HepG2 (cell line): ENCODE measurements around the gene TMEM229B. TPM values are rescaled to one million over a fixed set of nuclear protein-coding genes. Genes with fewer than 3 reads are reported as not detected.

ENCODE experiments used
- ATAC-seq: fragments of 200-7000 bp; cut with Tn5 transposase; 3 replicates; pipeline ENCODE4 v1.9.1; 2020; ENCODE audit warnings: mild to moderate bottlenecking, moderate library complexity
- BruUV-seq: library from RNA; stranded (reverse); fragments of 400-500 nt; replicated peaks from 2 replicates; lab custom pipeline; 2021; lab: Mats Ljungman, UMichigan
- CTCF ChIA-PET: fragments of 300-600 bp; formaldehyde crosslinking; extraction: SDS; loops from one replicate; lab custom pipeline; 2021; ENCODE audit warnings: low total read pairs, inconsistent platforms, low intra/inter-chr PET ratio; lab: Yijun Ruan, JAX
- POLR2A ChIA-PET: fragments of 350-600 bp; sonication (Branson Sonifier 250); formaldehyde crosslinking; loops from one replicate; lab custom pipeline; 2020; ENCODE audit warnings: antibody characterized with exemption, inconsistent platforms; lab: Yijun Ruan, JAX
- DNase-seq: peaks from one replicate; pipeline ENCODE4 v3.0.0-alpha.2; 2015; ENCODE audit warnings: low spot score
- FAIRE-seq: peaks from 3 replicates; lab custom pipeline; 2011; peaks lifted over from hg19 to GRCh38; lab: Jason Lieb, UNC
- H2AFZ ChIP-seq: one replicate; pipeline ENCODE4 v1.6.1; 2011; ENCODE audit warnings: low read length, inconsistent platforms
- H3K27ac ChIP-seq: fragments of 300-600 bp; 3 replicates; pipeline ENCODE4 v1.8.0; 2011; ENCODE audit warnings: mixed run types, mild to moderate bottlenecking, mixed read lengths, low read length, inconsistent platforms; ENCODE audit not compliant: insufficient read depth; ENCODE audit errors: extremely low read length
- H3K27me3 ChIP-seq, 2 experiments: fragments of 200-600 bp in 1 of 2; 2 replicates in 1 of 2; 3 replicates in 1 of 2; pipeline versions ENCODE4 v1.6.0 to v1.8.0; 2011; ENCODE audit warnings: low read length in 2 of 2, mild to moderate bottlenecking in 2 of 2, moderate library complexity in 2 of 2, inconsistent platforms in 1 of 2; ENCODE audit not compliant: insufficient read depth in 2 of 2, control insufficient read depth in 1 of 2
- H3K36me3 ChIP-seq, 2 experiments: fragments of 200-600 bp in 1 of 2; replicated peaks in 1 of 2; 2 replicates in 1 of 2; 3 replicates in 1 of 2; pipeline versions ENCODE4 v1.5.1 to v1.8.0; 2011; ENCODE audit warnings: low read length in 2 of 2, inconsistent platforms in 1 of 2; ENCODE audit not compliant: insufficient read depth in 2 of 2, control insufficient read depth in 1 of 2
- H3K4me1 ChIP-seq: 2 replicates; pipeline ENCODE4 v1.5.1; 2012; ENCODE audit warnings: low read length, inconsistent platforms; ENCODE audit not compliant: insufficient read depth
- H3K4me2 ChIP-seq: 2 replicates; pipeline ENCODE4 v1.6.0; 2011; ENCODE audit warnings: low read depth, low read length, inconsistent platforms
- H3K4me3 ChIP-seq, 3 experiments: fragments of 200-600 bp in 1 of 3; sonication (generic), shearing (Covaris generic) in 1 of 3; replicated peaks in 1 of 3; 2 replicates each; pipeline ENCODE4 v1.5.1; 2011 to 2016; ENCODE audit warnings: low read length in 3 of 3, inconsistent platforms in 2 of 3, low read depth in 2 of 3, mild to moderate bottlenecking in 2 of 3, control low read depth in 1 of 3, mixed read lengths in 1 of 3; ENCODE audit not compliant: insufficient read depth in 1 of 3
- H3K79me2 ChIP-seq: one replicate; pipeline ENCODE4 v1.6.1; 2011; ENCODE audit warnings: low read length, inconsistent platforms; ENCODE audit not compliant: insufficient read depth
- H3K9ac ChIP-seq: 2 replicates; pipeline ENCODE4 v1.6.0; 2011; ENCODE audit warnings: mild to moderate bottlenecking, low read depth, low read length, inconsistent platforms; ENCODE audit not compliant: insufficient read depth
- H3K9me3 ChIP-seq: 2 replicates; pipeline ENCODE4 v1.5.1; 2012; ENCODE audit warnings: mild to moderate bottlenecking, low read length
- H4K20me1 ChIP-seq: 2 replicates; pipeline ENCODE4 v1.6.0; 2011; ENCODE audit warnings: inconsistent platforms, mild to moderate bottlenecking, low read length, moderate library complexity; ENCODE audit not compliant: insufficient read depth
- CEBPG ChIP-seq: IDR thresholded peaks from 2 replicates; pipeline ENCODE4 v1.6.1; 2016
- CREB1 ChIP-seq, 2 experiments: fragments of 450-650 bp in 1 of 2; IDR thresholded peaks; 2 replicates each; pipeline ENCODE4 v1.6.1; 2016 to 2017; ENCODE audit warnings: control low read depth in 1 of 2, mild to moderate bottlenecking in 1 of 2, missing compliant biosample characterization in 1 of 2, missing genetic modification characterization in 1 of 2
- ELF3 ChIP-seq: IDR thresholded peaks from 2 replicates; pipeline ENCODE4 v1.6.1; 2016; ENCODE audit warnings: missing genetic modification reagents, missing compliant biosample characterization
- LRRFIP1 ChIP-seq: sonication (generic); formaldehyde crosslinking; conservative IDR thresholded peaks from 2 replicates; pipeline ENCODE4 v1.4.0; 2020; ENCODE audit warnings: missing genetic modification reagents
- MED1 ChIP-seq: sonication (generic); formaldehyde crosslinking; IDR thresholded peaks from 2 replicates; pipeline ENCODE4 v1.4.0; 2020; ENCODE audit warnings: missing genetic modification reagents
- NCOA1 ChIP-seq: sonication (generic); formaldehyde crosslinking; IDR thresholded peaks from 2 replicates; pipeline ENCODE4 v1.9.0; 2021; ENCODE audit warnings: missing genetic modification reagents
- RFX1 ChIP-seq: fragments of 450-650 bp; IDR thresholded peaks from 2 replicates; pipeline ENCODE4 v1.6.1; 2017
- SNAPC2 ChIP-seq: sonication (generic); formaldehyde crosslinking; IDR thresholded peaks from 2 replicates; pipeline ENCODE4 v1.8.1; 2022; ENCODE audit warnings: mild to moderate bottlenecking, missing genetic modification reagents
- ZBTB42 ChIP-seq: sonication (generic); formaldehyde crosslinking; IDR thresholded peaks from 2 replicates; pipeline ENCODE4 v1.5.0; 2020; ENCODE audit warnings: mild to moderate bottlenecking, missing genetic modification reagents
- ZNF263 ChIP-seq: sonication (generic); formaldehyde crosslinking; IDR thresholded peaks from 2 replicates; pipeline ENCODE4 v1.4.0; 2020; ENCODE audit warnings: missing genetic modification reagents
- ZNF616 ChIP-seq: sonication (generic); formaldehyde crosslinking; IDR thresholded peaks from 2 replicates; pipeline ENCODE4 v1.5.0; 2020; ENCODE audit warnings: low read depth, mild to moderate bottlenecking, missing genetic modification reagents
- ZNF619 ChIP-seq: sonication (generic); formaldehyde crosslinking; IDR thresholded peaks from 2 replicates; pipeline ENCODE4 v1.4.0; 2020; ENCODE audit warnings: mild to moderate bottlenecking, missing genetic modification reagents
- ZNF660 ChIP-seq: sonication (generic); formaldehyde crosslinking; IDR thresholded peaks from 2 replicates; pipeline ENCODE4 v1.5.1; 2020; ENCODE audit warnings: mild to moderate bottlenecking, low read depth, missing genetic modification reagents, borderline replicate concordance
- WGBS: methylation state at CpG from one replicate; pipeline ENCODE4 v1.1.6; 2017; ENCODE audit warnings: low lambda C conversion rate; 5-methylcytosine and 5-hydroxymethylcytosine counted together
- in situ Hi-C: cut with HindIII; loops from 2 replicates; pipeline ENCODE4 v1.10.0; 2017; ENCODE audit warnings: low pct_unique_long_range_greater_than_20kb; ENCODE audit not compliant: extremely low pct_ligation_motif_present
- intact Hi-C: fragments of 100-400 bp; cut with micrococcal nuclease; formaldehyde crosslinking; loops from one replicate; pipeline ENCODE4 v1.10.0; 2022; ENCODE audit not compliant: unreplicated experiment
- polyA plus RNA-seq, 8 experiments: library from polyadenylated mRNA; depleted of rRNA in 3 of 8; stranded (reverse) in 7 of 8; unstranded in 1 of 8; fragments of >200 nt; fragmentation: Illumina TruSeq in 4 of 8; extraction: Trizol in 4 of 8; gene quantifications; 2 replicates each; pipeline versions ENCODE4 v1.2.1 to v1.2.3, GENCODE V29; 2011 to 2016; ENCODE audit warnings: low read depth in 4 of 8, missing spikeins in 1 of 8, mixed read lengths in 1 of 8; ENCODE audit not compliant: insufficient read depth in 1 of 8
- total RNA-seq, 5 experiments: library from RNA; depleted of rRNA; stranded (reverse); fragments of >200 nt; fragmentation: Illumina TruSeq; extraction: Trizol; gene quantifications; 2 replicates each; pipeline ENCODE4 v1.2.3, GENCODE V29; 2016; ENCODE audit warnings: low read depth in 1 of 5
- TF ChIP-seq, protein P1 (sequence below): sonication (generic); formaldehyde crosslinking; IDR thresholded peaks from 2 replicates; pipeline ENCODE4 v1.4.0; 2020; ENCODE audit warnings: missing genetic modification reagents; ENCODE audit errors: not compliant biosample characterization
- TF ChIP-seq, protein P2 (sequence below): sonication (generic); formaldehyde crosslinking; IDR thresholded peaks from 2 replicates; pipeline ENCODE4 v1.4.0; 2020; ENCODE audit warnings: missing genetic modification reagents, mild to moderate bottlenecking, borderline replicate concordance

Gene TMEM229B
- total and polyA plus RNA-seq, 2 of the 13 experiments (the other 11 are each of a cell fraction or from before 2014, with no cell fraction given), result 0.69 to 1.1 TPM

DNA sequence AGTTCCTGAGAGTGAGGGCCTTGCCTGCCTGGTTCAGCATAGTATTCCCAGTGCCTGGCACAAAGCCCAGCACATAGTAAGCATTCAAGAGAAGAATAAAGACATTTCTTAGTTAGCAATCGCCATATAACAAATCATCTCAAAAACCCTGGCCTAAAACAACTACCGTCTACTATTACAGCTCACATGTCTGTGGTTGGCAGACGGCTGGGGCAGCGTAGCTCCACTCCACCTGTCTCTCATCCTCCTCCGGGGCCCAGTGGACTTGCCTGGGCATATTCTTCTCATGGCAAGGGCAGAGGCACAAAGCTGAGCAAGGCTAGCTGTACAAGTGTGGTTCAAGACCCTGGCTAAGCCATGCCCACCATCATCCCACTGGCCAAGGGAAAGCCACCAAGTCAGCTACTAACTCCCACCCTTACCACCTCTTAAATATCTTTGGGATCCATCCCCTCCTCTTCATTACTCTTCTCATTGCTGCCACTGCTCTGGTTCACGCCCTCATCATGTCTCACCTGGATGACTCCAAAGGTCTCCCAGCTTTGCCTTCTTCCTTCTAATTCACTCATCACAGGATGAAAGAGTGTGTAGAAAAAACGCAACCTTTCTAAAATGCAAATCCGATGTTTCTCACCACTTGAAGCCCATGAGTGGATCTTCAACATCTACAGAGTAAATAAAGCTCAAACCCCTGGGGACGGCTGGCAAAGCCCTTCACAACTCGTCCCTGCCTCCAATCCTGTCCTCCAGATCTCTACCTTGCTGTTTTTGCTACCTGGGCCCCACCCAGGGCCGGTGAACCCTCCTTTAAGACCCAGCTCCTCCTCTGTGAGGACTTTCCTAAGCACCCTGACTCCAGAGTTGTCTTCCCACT is 10.4 kb downstream of the TMEM229B start:
- no peak overlapping the region for H3K27ac ChIP-seq
- TF ChIP-seq CEBPG (CRISPR knock-in tag) (no peak), SNAPC2 (CRISPR knock-in tag) (no peak), CREB1 (IDR thresholded peaks at IDR 0.05) (no peak), CREB1 (CRISPR knock-in tag; IDR thresholded peaks at IDR 0.05) (no peak), ZBTB42 (no peak), ZNF619 (no peak), ZNF616 (CRISPR knock-in tag) (no peak), ZNF263 (no peak), ZNF660 (CRISPR knock-in tag) (no peak), MED1 (no peak), ELF3 (CRISPR knock-in tag) (no peak), NCOA1 (CRISPR knock-in tag) (no peak), LRRFIP1 (no peak), RFX1 (no peak)
- TF ChIP-seq, protein P1, sequence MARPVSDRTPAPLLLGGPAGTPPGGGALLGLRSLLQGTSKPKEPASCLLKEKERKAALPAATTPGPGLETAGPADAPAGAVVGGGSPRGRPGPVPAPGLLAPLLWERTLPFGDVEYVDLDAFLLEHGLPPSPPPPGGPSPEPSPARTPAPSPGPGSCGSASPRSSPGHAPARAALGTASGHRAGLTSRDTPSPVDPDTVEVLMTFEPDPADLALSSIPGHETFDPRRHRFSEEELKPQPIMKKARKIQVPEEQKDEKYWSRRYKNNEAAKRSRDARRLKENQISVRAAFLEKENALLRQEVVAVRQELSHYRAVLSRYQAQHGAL, result no peak
- TF ChIP-seq, protein P2, sequence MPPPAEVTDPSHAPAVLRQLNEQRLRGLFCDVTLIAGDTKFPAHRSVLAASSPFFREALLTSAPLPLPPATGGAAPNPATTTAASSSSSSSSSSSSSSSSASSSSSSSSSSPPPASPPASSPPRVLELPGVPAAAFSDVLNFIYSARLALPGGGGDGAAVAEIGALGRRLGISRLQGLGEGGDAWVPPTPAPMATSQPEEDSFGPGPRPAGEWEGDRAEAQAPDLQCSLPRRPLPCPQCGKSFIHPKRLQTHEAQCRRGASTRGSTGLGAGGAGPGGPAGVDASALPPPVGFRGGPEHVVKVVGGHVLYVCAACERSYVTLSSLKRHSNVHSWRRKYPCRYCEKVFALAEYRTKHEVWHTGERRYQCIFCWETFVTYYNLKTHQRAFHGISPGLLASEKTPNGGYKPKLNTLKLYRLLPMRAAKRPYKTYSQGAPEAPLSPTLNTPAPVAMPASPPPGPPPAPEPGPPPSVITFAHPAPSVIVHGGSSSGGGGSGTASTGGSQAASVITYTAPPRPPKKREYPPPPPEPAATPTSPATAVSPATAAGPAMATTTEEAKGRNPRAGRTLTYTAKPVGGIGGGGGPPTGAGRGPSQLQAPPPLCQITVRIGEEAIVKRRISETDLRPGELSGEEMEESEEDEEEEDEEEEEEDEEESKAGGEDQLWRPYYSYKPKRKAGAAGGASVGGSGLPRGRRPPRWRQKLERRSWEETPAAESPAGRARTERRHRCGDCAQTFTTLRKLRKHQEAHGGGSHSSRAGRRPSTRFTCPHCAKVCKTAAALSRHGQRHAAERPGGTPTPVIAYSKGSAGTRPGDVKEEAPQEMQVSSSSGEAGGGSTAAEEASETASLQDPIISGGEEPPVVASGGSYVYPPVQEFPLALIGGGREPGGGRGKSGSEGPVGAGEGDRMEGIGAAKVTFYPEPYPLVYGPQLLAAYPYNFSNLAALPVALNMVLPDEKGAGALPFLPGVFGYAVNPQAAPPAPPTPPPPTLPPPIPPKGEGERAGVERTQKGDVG (CRISPR knock-in tag), result no peak

More for the DNA sequence above, 10.4 kb downstream of the TMEM229B start:
- H4K20me1 ChIP-seq, result no peaks in the 10 kb centered on the region
- no peak overlapping the region for H3K4me3 ChIP-seq
- no TSS peak for BruUV-seq
- no peaks in the 10 kb centered on the region for H3K79me2 ChIP-seq
- no peak overlapping the region for H3K4me2 ChIP-seq
- intact Hi-C loops, result no loop called here
- no peak overlapping the region for H2AFZ ChIP-seq
- ChIA-PET POLR2A (no interaction called here), CTCF (no interaction called here)
- in situ Hi-C loops, result no loop called here
- ATAC-seq, result no peak
- no peaks in the 10 kb centered on the region for H3K36me3 ChIP-seq
- H3K9ac ChIP-seq, result no peak overlapping the region
- H3K9me3 ChIP-seq, result no peaks in the 10 kb centered on the region
- FAIRE-seq, result no peak
- 53% methylated on average over 11 of the region's 11 CpGs for WGBS
- no peak for DNase-seq
- peaks cover 0 to 14% of the 10 kb centered on the region in 2 experiments; a peak in 2 of 5 replicates for H3K27me3 ChIP-seq
- H3K4me1 ChIP-seq, result peaks cover 3% of the 10 kb centered on the region; the same call in 1 of the 2 replicates
